OCI-LY1 (cell line): ENCODE results near the gene FAF1.

Source experiments
- CTCF ChIP-seq: fragments of 200-600 bp; sonication (generic), shearing (Covaris generic); IDR thresholded peaks from 2 replicates; pipeline ENCODE4 v1.5.1; 2017; ENCODE audit warnings: mild to moderate bottlenecking, antibody characterized with exemption, low read length, moderate library complexity, mixed read lengths
- EZH2 ChIP-seq: fragments of 200-600 bp; sonication (generic), shearing (Covaris generic); IDR thresholded peaks from 2 replicates; pipeline ENCODE4 v1.8.0; 2017; ENCODE audit warnings: borderline replicate concordance, mixed run types, mild to moderate bottlenecking, antibody characterized with exemption, low read length, moderate library complexity, mixed read lengths

- TF ChIP-seq EZH2: no peak
- no peak for TF ChIP-seq CTCF
These were observed 536.4 kb downstream of the FAF1 start for GRCh38 chr1:50423670-50424000.
